Right ventricle myocardium superior (tissue), 1 donor: ENCODE data around the gene EMID1. TPM values are rescaled to one million over a fixed set of nuclear protein-coding genes. Genes with fewer than 3 reads are reported as not detected.

Source experiments
- ATAC-seq: fragments of 200-7000 bp; cut with Tn5 transposase; one replicate; pipeline ENCODE4 v1.9.1; 2020; ENCODE audit warnings: mild to moderate bottlenecking; ENCODE audit not compliant: poor library complexity
- DNase-seq: peaks from one replicate; pipeline ENCODE4 v3.0.0-alpha.2; 2020
- intact Hi-C: fragments of 100-400 bp; cut with DNase I; formaldehyde crosslinking; loops from one replicate; pipeline ENCODE4 v1.11.2; 2022
- long read RNA-seq: library from polyadenylated mRNA; unstranded; transcript quantifications from one replicate; pipeline ENCODE4 v2.0.0, GENCODE V29; 2021
- total RNA-seq: library from RNA; stranded (reverse); fragmentation: NEBNext Ultra II Directional; extraction: Animal tissue kit (Norgen Biotek cat#: 25700); gene quantifications from one replicate; pipeline ENCODE4 v1.2.1, GENCODE V29; 2021
- donor health status: DM: no; HTN: yes; CAD: no; lungs with severe emphysema.

EMID1 gene
- 0.32 TPM for total RNA-seq
- long read RNA-seq, partial matches to known transcripts = 0 of 3 reads
- long read RNA-seq, other reads (novel, unspliced or antisense) = 0 of 3 reads

DNA sequence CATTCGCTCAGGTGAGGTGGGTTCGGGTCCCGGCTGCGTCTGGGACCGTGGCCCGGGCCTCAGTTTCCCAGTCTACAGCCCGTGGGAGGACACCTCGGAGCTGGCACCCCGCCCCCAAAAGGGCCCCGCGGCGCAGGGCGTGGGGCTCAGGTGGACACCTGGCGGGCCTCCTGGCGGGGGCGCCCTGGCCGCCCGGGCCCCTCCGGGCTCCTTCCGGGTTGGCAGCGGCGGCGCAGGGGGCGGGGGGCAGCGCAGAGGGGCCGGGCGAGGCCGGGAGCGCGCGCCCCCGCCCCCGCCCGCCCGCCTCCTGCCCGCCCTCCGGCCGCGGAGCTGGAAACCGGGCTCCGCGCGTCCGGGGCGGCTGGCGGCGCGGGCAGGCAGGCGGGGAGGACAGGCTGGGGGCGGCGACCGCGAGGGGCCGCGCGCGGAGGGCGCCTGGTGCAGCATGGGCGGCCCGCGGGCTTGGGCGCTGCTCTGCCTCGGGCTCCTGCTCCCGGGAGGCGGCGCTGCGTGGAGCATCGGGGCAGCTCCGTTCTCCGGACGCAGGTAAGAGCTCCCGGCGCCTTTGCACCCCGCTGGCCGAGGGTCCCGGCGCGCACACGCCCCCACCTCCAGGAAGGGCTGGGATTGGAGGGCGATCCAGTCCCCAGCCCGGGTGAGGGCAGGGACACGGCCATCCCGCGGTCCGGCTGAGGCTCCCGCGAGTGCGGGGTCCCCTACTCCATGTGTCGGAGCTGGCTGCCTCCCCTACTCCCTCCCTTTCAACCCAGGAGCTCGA is at the start of gene EMID1:
TSS of gene EMID1 (plus strand) at position 303 of the 778 bp plus-strand sequence. CDS start at position 446, 143 bp downstream.
- ATAC-seq (peak; percentile 19), DNase-seq (peak; percentile 63)
- intact Hi-C loops = loop anchor here (10.0 kb wide), 1 partner anchor 361 kb away; no protein-coding TSS in a partner anchor

DNA sequence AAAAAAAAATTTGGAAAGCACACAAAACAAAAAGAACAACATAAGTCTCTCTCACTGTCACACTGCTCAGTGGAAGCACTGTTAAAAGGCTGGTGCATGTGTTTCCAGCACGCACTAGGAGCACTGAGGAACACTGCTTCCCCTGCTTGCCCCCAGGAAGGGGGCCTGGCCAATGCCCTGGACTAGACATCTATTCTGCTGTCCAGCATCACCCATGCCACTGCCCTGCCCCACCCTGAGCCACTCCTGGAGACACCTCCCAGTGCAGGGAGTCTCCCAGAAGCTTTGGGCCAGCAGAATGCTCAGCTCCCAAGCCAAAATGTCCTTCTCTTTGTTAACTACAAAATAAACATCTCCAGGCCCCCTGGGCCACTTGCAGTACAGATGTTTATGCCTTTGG is 49.7 kb upstream of the EMID1 start:
- no peak for ATAC-seq
- no peak for DNase-seq
- intact Hi-C loops = loop anchor here (10.0 kb wide), 1 partner anchor 81 kb away; the partner anchor contains the start of gene KREMEN1

DNA sequence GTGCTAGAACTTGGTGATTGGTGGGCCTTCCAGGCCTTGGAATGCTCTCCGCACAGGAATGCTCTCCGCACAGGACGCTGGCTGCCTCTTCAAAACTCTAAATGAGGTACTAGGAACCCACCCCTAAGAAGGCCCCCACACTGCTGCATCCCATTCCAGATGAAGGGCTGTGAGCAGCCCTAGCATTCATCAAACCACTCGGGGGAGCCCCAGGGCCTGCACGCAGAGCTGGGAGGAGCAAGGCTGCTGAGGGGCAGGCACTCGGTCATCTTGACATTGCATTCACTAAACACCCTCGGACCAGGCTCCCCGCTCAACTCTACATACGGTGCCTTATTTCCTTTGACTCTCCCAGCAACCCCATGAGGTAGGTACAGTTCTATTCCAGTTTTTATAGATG is 49.2 kb upstream of the EMID1 start:
- intact Hi-C loops = loop anchor here (10.0 kb wide), 1 partner anchor 82 kb away; the partner anchor contains the start of gene KREMEN1
- no peak for ATAC-seq
- DNase-seq = no peak

DNA sequence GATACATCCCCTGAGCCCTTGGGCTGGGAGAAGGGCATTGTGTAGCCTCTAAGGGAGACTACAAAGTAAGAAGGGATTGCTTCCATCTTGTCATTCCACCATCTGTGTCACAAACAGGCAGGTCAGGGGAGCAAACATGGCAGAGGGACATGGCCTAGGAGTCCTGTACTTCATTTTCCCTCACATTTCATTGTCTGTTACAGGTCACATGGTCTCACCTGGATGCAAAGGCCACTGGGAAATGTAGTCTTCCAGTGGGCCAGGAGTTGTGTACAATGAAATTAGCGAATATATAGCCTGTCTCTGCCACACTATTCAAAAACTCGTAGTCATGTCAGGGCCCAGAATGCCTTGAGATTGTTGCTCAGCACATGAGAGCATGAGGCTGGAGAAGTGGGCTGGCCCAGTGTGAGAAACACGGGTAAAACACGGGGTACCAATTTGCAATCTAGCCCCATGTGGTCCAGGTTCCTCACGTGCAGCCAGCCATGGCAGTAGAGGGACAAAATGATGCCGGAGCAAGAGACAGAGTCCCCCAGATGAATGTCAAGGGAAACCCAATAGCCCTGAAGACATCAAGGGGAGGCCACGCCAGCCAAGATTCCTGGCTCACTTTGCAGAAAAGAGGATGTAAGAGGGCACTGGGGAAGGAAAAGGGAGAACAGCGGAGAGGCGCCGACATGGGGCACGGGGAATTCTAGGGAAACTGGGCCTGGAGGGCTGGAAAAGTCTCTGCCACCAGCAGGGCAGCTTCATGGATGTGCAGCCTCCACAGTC is 47.7 kb upstream of the EMID1 start:
- no peak for ATAC-seq
- DNase-seq = no peak
- intact Hi-C loops = loop anchor here (10.0 kb wide), 1 partner anchor 83 kb away; the partner anchor contains the start of gene KREMEN1

DNA sequence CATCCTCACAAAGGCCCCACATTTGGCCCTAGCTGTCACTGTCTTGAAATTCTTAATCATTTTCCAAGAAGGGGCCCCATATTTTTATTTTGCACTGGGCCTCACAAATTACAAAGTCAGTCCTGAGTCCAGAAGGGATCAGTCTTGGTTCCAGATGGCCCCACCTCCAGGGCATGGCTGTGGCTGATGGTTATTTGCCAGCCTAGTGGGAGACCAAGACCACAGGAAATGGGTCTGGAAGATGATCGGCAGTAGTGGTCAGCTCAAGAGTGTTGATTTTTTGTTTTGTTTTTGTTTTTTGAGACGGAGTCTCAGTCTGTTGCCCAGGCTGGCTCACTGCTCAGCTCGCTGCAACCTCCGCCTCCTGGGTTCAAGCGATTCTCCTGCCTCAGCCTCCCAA is 47.1 kb upstream of the EMID1 start:
- DNase-seq (no peak), ATAC-seq (no peak)
- intact Hi-C loops = loop anchor here (10.0 kb wide), 1 partner anchor 84 kb away; the partner anchor contains the start of gene KREMEN1

DNA sequence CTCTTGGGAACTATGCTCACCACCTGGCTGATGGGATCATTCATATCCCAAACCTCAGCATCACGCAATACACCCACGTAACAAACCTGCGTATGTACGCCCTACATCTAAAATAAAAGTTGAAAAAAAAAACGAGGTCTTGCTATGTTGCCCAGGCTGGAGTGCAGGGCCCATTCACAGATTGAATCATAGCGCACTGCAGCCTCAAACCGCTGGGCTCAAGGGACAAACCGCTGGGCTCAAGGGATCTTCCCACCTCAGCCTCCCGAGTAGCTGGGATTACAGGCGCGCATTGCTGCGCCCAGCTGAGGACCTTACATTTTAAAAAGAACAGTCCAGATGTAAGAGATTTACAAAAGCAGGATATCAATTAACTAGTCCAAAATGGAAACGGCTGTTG is 41.9 kb upstream of the EMID1 start:
- DNase-seq = no peak
- intact Hi-C loops = no loop called here
- no peak for ATAC-seq

DNA sequence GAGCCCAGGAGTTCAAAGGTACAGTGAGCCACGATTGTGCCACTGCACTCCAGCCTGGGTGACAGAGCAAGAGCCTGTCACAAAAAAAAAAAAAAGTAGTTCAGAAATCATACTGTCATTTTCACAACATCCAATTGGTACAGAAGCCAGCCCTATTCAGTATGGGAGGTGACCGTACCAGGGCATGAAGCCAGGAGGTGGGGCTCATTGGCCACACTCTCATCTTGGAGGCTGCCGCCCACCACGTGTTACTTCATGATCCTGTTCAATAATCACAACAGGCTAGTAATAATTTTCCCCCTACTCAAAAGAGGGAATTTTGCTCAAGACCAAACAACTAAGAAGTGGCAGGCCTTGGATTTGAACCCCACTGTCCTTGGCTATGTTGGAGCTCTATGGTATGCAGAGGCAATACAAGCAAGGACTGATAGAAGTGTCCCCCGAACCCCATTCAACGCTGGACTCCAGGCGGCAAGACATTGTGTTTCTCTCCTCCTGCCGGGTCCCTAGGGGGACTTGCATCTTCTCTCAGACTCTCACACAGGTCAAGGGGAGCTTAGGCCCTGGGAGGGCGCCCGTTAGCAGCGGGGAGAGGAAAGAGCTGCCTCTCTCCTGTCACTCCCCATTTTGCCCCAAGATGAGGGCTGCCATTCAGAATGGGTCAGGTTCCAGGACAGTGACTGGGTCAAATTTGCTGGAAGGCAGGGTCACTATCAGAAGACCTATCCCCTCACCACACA is 40.2 kb upstream of the EMID1 start:
- DNase-seq = no peak
- ATAC-seq = no peak
- intact Hi-C loops = no loop called here

DNA sequence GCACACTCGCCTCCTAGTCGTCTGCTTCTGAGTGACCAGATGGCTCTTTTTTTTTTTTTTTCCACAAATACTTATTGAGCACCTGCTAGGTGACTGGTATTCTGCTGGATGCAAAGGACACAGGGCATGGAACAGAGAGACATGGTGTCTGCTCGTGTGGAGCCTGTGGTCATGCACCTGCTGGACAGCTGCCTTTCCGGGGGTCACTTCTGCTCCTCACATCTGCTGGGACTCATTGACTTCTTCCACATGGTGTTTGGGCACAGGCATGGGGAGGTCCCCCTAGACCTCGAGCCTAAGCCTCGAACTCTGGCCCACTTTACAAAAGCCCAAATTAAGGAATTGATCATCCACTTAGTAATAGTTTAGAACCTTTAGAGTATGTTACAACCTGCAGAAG is 39.5 kb upstream of the EMID1 start:
- ATAC-seq (no peak), DNase-seq (no peak)
- intact Hi-C loops = no loop called here

DNA sequence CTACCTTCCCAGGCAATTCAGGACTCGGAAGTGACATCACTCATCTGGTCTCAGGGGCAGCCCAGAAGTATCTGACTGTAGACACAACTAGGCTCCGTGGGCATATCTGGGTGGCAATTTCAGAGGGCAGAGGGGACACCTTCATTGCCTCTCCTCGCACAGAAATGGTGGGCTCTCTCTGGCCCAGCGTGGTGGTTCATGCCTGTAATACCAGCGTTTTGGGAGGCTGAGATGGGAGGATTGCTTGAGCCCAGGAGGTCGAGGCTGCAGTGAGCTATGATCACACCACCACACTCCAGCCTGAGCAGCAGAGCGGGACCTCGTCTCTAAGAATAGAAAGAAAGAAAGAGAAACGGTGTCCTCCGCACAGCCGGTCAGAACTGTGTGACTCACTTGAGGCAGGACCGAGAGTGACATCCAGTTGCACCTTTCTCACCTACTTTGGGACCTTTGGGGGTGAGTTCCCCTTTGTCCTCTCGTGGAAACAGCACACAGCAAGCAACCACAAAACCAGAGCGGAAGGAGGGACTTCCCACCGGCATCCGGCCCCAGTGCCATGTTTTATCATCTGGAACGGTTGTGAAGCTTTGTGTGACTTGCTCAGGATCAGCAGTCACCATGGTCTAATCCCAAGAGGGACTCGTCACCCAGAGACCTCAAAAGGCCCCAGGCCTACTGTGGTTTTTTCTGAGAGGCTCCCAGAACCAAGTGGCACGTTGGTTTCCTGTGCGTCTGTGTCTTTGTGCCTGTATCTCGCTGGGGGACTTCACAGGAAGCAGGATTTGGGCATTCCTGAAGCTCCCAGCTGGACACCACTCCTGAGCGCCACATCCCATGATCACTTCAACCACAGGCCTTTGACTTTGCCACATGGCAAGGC is 38.4 kb upstream of the EMID1 start:
- intact Hi-C loops = no loop called here
- ATAC-seq = no peak
- no peak for DNase-seq

DNA sequence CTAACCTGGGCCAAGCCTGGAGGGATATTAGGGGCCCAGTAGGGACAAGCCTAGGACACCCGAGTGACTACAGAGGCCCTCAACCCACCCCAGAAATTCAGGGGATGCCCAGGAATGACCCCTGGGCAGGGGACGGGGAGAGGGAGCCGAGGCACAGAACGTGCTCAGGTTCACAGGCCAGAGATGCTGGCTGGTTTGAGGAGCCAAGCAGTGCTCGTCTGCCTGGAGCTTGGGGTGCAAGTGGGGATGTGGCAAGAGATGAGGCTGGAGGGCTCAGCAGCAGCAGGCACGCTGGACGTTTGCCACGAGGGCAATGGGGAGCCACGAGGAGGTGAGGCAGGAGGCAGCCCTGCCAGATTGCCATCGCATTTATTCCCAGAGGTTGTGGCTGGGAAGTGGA is 34.0 kb upstream of the EMID1 start:
- ATAC-seq (no peak), DNase-seq (no peak)
- intact Hi-C loops = no loop called here

DNA sequence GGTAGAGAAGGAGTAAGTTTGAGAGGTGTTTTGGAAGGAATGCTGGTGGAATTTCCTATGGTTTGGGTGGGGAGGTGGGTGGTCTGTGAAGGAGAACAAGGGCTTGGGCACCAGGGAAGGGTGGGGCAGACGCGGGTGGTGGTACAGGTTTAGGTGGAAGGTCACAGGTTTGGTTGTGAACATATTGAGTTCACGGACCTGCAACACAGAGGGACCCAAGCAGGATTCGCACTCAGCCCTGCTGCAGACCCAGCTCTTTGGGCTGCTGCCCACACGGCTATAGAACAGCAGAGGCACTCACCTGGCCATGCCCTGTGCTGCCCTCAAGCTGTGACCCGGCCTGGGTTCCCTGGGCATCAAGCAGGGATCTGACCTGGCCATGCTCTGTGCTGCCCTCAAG is 33.5 kb upstream of the EMID1 start:
- intact Hi-C loops = no loop called here
- ATAC-seq (no peak), DNase-seq (no peak)

DNA sequence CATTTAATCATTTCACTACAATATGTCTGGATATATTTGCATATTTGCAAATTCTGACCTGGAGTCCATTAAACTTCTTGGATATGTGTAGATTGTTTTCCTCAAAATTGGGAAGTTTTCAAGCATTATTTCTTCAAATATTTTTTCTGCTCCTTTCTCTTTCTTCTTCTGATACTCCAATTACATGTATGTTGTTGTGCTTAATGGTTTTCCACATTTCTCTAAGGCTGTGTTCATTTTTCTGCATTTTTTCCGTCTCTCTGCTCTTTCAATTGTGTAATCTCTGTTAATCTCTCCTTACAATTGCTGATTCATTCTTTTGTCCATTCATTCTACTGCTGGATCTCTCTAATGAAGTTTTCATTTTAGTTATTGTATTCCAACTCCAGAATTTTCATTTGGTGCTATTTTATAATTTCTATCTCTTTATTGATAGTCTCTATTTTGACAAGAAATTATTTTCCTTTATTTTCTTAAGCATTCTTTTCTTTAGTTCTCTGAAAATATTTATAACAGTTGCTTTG is 30.3 kb upstream of the EMID1 start:
- ATAC-seq = no peak
- DNase-seq = no peak
- intact Hi-C loops = no loop called here

DNA sequence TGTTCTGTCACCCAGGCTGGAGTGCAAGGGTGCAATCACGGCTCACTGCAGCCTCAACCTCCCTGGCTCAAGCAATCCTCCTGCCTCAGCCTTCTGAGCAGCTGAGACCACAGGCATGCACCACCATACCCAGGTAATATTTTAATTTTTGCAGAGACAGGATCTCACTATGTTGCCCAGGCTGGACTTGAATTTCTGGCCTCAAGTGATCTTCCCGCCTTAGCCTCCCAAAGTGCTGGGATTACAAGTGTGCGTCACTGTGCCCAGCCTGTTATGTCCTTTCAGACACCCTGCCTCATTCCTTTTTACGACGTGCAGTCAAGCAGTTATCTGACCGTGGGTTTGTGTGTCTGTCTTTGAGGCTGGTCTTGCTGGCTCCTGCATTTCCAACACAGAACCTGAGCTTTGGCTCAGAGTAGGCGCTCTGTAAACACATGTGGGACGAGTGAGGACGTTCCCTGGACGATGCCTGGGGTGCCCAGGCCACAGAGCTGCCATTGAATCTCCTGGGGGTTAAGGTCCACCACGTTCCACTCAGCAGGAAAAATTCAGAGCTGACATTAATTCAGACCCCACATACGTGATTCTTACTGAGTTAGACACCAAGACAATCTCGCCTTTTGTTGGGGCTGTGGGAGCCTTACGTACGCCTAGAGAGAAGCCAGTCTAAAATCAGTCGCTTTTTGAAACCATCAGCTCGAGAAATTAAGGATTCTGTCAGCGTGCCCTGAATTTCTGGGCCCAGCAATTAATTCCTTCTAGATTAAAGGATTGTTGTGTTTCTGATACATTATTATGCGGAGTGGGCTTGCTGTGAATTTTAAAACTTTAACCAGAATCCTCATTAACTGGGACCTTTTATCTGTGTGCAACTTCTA is 21.5 kb upstream of the EMID1 start:
- no peak for DNase-seq
- no peak for ATAC-seq
- intact Hi-C loops = no loop called here

DNA sequence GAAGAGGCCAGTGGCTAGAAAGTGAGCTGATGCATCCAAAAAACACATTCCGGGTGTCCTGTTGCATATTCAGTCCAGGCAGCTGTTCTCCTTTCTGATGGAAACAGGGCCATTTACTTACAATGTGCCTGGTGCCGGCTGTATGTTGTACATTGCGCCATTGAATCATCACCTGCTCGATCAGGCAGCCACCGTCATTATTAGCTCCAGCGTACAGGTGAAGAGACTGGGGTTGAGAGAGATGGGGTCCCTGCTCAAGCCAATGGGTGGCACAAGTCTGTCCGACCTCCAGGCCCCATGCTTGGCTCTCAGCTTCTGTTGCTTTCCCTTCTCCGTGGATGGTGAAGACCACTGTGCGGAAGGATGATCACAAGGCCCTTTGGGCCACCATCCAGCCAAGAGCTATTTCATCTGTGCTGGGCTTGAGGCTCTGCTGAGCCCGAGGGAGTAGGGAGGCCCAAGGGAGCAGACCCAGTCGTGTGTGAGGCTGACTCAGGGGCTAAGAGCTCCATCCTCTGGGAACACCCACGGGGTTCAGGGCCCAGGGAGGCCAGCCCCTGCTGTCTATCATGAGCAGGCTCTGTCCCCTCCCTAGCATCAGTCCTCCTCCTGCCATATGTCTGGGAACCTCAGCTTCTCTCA is 20.7 kb upstream of the EMID1 start:
- DNase-seq (no peak), ATAC-seq (no peak)
- intact Hi-C loops = no loop called here

DNA sequence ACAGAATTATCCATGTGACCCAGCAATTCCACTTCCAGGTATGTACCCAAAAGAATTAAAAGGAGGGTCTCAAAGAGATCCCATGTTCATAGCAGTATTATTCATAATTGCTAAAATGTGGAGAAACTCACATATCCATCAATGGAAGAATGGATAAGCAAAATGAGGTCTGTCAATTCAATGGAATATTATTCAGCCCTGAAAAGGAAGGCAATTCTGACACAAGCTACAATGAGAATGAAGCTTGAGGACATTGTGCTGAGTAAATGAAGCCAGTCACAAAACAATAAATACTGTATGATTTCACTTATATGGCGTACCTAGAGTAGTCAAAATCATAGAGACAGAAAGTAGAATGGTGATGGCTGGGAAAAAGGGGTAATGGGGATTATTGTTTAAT is 19.4 kb upstream of the EMID1 start:
- intact Hi-C loops = no loop called here

DNA sequence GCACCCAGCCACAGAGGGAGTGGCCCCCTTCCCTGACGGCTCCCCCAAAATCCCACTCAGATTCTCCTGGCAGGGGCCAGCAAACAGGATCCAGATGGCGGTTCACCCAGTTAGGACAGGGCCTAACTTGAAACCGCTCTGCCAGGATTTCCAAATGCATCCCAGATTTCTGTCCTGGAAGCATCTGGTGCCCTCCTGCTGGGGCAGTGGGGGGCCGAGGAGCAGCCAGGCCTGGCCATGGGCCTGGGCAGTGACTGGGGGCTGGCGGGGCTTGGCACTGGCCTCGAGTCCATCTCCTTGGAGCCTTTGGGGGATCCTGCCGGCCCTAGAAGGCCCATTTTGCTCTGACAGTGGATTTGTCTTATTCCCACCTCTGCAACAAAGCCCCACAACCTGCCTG is 17.9 kb upstream of the EMID1 start:
- no peak for ATAC-seq

More for the DNA sequence above, 19.4 kb upstream of the EMID1 start:
- DNase-seq = no peak
- ATAC-seq = no peak

DNA sequence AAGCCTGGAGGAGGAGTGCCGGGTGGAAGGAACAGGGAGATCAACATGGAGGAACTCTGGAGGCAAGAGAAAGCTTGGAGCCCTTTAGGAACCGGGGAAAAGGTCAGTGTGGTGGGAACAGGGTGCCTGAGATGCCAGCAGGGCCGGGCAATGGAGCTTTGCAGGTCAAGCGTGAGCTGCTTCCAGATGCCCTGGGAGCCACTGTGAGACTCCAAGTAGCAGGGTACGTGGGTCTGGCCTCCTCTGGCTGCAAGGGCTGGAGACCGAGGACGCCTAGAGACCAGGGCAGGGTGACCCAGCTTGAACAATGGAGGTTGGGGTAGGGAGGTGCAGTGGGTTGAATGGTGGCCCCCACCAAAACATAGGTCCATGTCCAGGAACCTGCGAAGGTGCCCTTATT is 15.6 kb upstream of the EMID1 start:
- no peak for ATAC-seq
- intact Hi-C loops = no loop called here
- no peak for DNase-seq

More for the DNA sequence above, 17.9 kb upstream of the EMID1 start:
- DNase-seq = no peak
- intact Hi-C loops = no loop called here
